HepG2 (cell line): Measurements from ENCODE around the gene PLVAP.

ENCODE experiments used
- ARNT ChIP-seq: fragments of 450-650 bp; IDR thresholded peaks from 2 replicates; pipeline ENCODE4 v1.6.1; 2017
- NR3C1 ChIP-seq: sonication (generic); formaldehyde crosslinking; IDR thresholded peaks from 2 replicates; pipeline ENCODE4 v1.4.0; 2020; ENCODE audit warnings: missing genetic modification reagents
- RFX5 ChIP-seq: IDR thresholded peaks from 2 replicates; pipeline ENCODE4 v1.6.1; 2011; ENCODE audit warnings: low read depth, low read length, improper control_type of control experiment
- ZNF275 ChIP-seq: sonication (generic); formaldehyde crosslinking; IDR thresholded peaks from 2 replicates; pipeline ENCODE4 v1.8.0; 2022; ENCODE audit warnings: missing genetic modification reagents, mild to moderate bottlenecking, inconsistent platforms, borderline replicate concordance

- TF ChIP-seq RFX5 (no peak), ARNT (no peak), NR3C1 (CRISPR knock-in tag) (no peak), ZNF275 (CRISPR knock-in tag) (no peak)
Measured at GRCh38 chr19:17305216-17305516, 72.0 kb downstream of the PLVAP start.
